Measurements from ENCODE around the gene GRAMD1A.

The GRAMD1A gene

GRCh38 chr19:35039881-35040825 is 40.0 kb downstream of the GRAMD1A start:
- no peak for DNase-seq (ENCODE audit: low read depth)
- TF ChIP-seq, protein P1, sequence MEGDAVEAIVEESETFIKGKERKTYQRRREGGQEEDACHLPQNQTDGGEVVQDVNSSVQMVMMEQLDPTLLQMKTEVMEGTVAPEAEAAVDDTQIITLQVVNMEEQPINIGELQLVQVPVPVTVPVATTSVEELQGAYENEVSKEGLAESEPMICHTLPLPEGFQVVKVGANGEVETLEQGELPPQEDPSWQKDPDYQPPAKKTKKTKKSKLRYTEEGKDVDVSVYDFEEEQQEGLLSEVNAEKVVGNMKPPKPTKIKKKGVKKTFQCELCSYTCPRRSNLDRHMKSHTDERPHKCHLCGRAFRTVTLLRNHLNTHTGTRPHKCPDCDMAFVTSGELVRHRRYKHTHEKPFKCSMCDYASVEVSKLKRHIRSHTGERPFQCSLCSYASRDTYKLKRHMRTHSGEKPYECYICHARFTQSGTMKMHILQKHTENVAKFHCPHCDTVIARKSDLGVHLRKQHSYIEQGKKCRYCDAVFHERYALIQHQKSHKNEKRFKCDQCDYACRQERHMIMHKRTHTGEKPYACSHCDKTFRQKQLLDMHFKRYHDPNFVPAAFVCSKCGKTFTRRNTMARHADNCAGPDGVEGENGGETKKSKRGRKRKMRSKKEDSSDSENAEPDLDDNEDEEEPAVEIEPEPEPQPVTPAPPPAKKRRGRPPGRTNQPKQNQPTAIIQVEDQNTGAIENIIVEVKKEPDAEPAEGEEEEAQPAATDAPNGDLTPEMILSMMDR (conservative IDR thresholded peaks at IDR 0.05; ENCODE audit: control insufficient read depth, insufficient read depth, low read depth, low read length), result no peak
- no peak overlapping the region for H3K4me3 ChIP-seq (ENCODE audit: control insufficient read depth, low read depth, low read length)

- H3K4me3 ChIP-seq (ENCODE audit: control insufficient read depth, low read depth, low read length), result no peak overlapping the region
Measured at GRCh38 chr19:35040826-35041547, 40.9 kb downstream of the GRAMD1A start.

DNA sequence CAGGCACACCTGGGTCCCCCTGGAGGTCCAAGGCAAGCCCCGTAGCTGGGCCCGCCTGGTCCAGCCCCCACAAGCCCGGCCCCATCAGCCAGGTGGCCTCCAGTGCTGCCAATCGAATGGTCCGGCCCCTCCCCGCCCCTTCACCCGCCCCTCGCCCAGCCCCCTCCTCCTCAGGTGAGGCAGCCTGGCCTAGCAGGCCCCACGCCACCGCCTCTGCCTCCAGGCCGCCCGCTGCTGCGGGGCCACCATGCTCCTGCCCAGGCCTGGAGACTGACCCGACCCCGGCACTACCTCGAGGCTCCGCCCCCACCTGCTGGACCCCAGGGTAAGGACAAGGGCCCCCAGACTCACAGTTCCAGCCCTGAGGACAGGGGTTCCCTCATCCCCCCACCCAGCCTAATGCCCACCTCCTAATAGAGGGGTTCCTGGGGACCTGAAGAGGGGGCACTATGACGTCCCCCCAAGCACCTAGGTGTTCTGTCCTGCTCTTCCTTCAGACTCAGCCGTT is 41.5 kb downstream of the GRAMD1A start, which contains the start of gene HPN:
HPN (plus strand) TSS at position 174 of the 508 bp plus-strand sequence. CDS start 786 bp downstream, outside the sequence.
- no peak for DNase-seq (ENCODE audit: low read depth)
- no peak within 1 kb of the TSS for H3K4me3 ChIP-seq (ENCODE audit: control insufficient read depth, low read depth, low read length)
- TF ChIP-seq, protein P1 (conservative IDR thresholded peaks at IDR 0.05; ENCODE audit: control insufficient read depth, insufficient read depth, low read depth, low read length), result no peak

More at GRCh38 chr19:35040826-35041547, 40.9 kb downstream of the GRAMD1A start:
- TF ChIP-seq, protein P1 (conservative IDR thresholded peaks at IDR 0.05; ENCODE audit: control insufficient read depth, insufficient read depth, low read depth, low read length), result no peak
- DNase-seq (ENCODE audit: low read depth), result no peak

GRCh38 chr19:35042056-35042730 is 42.1 kb downstream of the GRAMD1A start:
- TF ChIP-seq, protein P1 (conservative IDR thresholded peaks at IDR 0.05; ENCODE audit: control insufficient read depth, insufficient read depth, low read depth, low read length), result no peak
- H3K4me3 ChIP-seq (ENCODE audit: control insufficient read depth, low read depth, low read length), result no peak overlapping the region
- no peak for DNase-seq (ENCODE audit: low read depth)

DNA sequence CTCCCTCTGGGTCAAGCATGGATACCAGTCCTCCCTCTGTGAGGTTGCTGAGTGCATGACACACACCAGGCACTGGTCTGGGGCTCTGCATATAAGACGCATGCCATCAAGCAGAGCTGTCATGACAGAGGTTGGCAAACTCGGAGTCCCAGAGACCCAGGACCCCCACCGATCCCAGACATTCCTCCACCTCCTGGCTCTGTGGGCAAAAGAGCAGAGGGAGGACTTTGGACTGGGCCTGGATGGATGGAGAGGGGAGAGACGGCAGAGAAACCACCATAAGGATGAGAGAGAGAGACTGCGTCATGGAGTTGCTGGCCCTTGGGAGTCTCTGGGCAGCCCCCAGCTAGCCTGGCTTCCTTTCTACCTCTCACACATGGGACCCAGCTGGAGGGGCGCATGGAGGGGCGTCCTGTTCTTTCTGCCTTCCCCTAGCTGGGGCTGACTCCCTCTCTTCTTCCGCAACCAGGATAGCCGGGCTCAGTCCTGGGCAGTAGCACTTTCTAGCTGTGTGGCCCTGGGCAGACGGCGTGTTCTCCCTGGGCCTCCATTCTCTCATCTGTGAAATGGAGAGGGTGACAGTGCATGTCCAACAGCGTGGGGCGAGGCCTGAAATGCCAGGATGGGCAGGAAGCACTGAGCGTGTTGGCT is 43.0 kb downstream of the GRAMD1A start:
- H3K4me3 ChIP-seq (ENCODE audit: control insufficient read depth, low read depth, low read length), result no peak overlapping the region
- DNase-seq (ENCODE audit: low read depth), result no peak
- TF ChIP-seq, protein P1 (conservative IDR thresholded peaks at IDR 0.05; ENCODE audit: control insufficient read depth, insufficient read depth, low read depth, low read length), result no peak

- DNase-seq (ENCODE audit: low read depth), result no peak
- no peak overlapping the region for H3K4me3 ChIP-seq (ENCODE audit: control insufficient read depth, low read depth, low read length)
- TF ChIP-seq, protein P1 (conservative IDR thresholded peaks at IDR 0.05; ENCODE audit: control insufficient read depth, insufficient read depth, low read depth, low read length), result no peak
Measured at GRCh38 chr19:35043906-35044305, 43.8 kb downstream of the GRAMD1A start.

Measured in fibroblast of mammary gland (primary cell).